Caco-2 (cell line): ENCODE measurements around the gene KATNAL2. TPM values are rescaled to one million over a fixed set of nuclear protein-coding genes. Genes with fewer than 3 reads are reported as not detected.

ENCODE experiments used
- BruUV-seq: library from RNA; stranded (reverse); fragments of 400-500 nt; replicated peaks from 2 replicates; lab custom pipeline; 2021; lab: Mats Ljungman, UMichigan
- CTCF ChIA-PET: fragments of 300-600 bp; sonication (Branson Sonifier 250); formaldehyde crosslinking; loops from one replicate; lab custom pipeline; 2022; ENCODE audit warnings: antibody characterized with exemption; lab: Charles Lee
- POLR2A ChIA-PET: fragments of 300-600 bp; sonication (Branson Sonifier 250); formaldehyde crosslinking; loops from one replicate; lab custom pipeline; 2022; ENCODE audit warnings: antibody characterized with exemption; lab: Charles Lee
- DNase-seq, 2 experiments: peaks; one replicate each; pipeline versions ENCODE4 v3.0.0 to v3.0.0-alpha.2; 2020 to 2022
- H3K27me3 ChIP-seq: replicated peaks from 2 replicates; pipeline ENCODE4 v1.6.0; 2011; ENCODE audit warnings: low read length; ENCODE audit not compliant: control insufficient read depth, insufficient read depth
- H3K36me3 ChIP-seq: 2 replicates; pipeline ENCODE4 v1.5.1; 2011; ENCODE audit warnings: low read length; ENCODE audit not compliant: control insufficient read depth, insufficient read depth
- H3K4me1 ChIP-seq: fragments of 250-450 bp; sonication (Bioruptor Pico); 2 replicates; pipeline ENCODE4 v1.5.1; 2020; ENCODE audit warnings: mild to moderate bottlenecking
- H3K4me3 ChIP-seq: 2 replicates; pipeline ENCODE4 v1.5.1; 2011; ENCODE audit warnings: low read depth, mild to moderate bottlenecking, control low read depth, low read length
- H3K9me3 ChIP-seq: fragments of 250-450 bp; sonication (Bioruptor Pico); 2 replicates; pipeline ENCODE4 v1.5.1; 2020; ENCODE audit warnings: mild to moderate bottlenecking, moderate library complexity
- H3K27ac Mint-ChIP-seq: one replicate; pipeline ENCODE4 v1.8.0; 2022; ENCODE audit warnings: mixed read lengths; ENCODE audit not compliant: unreplicated experiment
- H3K27me3 Mint-ChIP-seq: one replicate; pipeline ENCODE4 v1.8.0; 2022; ENCODE audit warnings: mixed read lengths; ENCODE audit not compliant: insufficient read depth, unreplicated experiment
- H3K36me3 Mint-ChIP-seq: one replicate; pipeline ENCODE4 v1.8.0; 2022; ENCODE audit warnings: mild to moderate bottlenecking, mixed read lengths; ENCODE audit not compliant: insufficient read depth, unreplicated experiment
- H3K4me1 Mint-ChIP-seq: one replicate; pipeline ENCODE4 v1.8.0; 2022; ENCODE audit warnings: low read depth, mixed read lengths; ENCODE audit not compliant: unreplicated experiment
- H3K4me3 Mint-ChIP-seq: one replicate; pipeline ENCODE4 v1.8.0; 2022; ENCODE audit warnings: mild to moderate bottlenecking, moderate library complexity, mixed read lengths; ENCODE audit not compliant: unreplicated experiment
- H3K9me3 Mint-ChIP-seq: one replicate; pipeline ENCODE4 v1.8.0; 2022; ENCODE audit warnings: mixed read lengths; ENCODE audit not compliant: unreplicated experiment
- intact Hi-C: fragments of 100-400 bp; cut with micrococcal nuclease; formaldehyde crosslinking; loops from one replicate; pipeline ENCODE4 v1.10.0; 2022; ENCODE audit not compliant: unreplicated experiment
- total RNA-seq: library from RNA; stranded (reverse); gene quantifications from 2 replicates; pipeline ENCODE4 v1.2.3, GENCODE V29; 2022
- TF ChIP-seq, protein P1 (sequence below), 2 experiments: fragments of 200-600 bp in 1 of 2; IDR thresholded peaks; 1 replicate in 1 of 2; 2 replicates in 1 of 2; pipeline versions ENCODE4 v1.5.1 to v1.8.0; 2011 to 2022; ENCODE audit warnings: antibody characterized with exemption in 1 of 2, control low read depth in 1 of 2, inconsistent platforms in 1 of 2, low read depth in 1 of 2, low read length in 1 of 2, mild to moderate bottlenecking in 1 of 2, moderate library complexity in 1 of 2; ENCODE audit not compliant: insufficient read depth in 1 of 2, severe bottlenecking in 1 of 2, unreplicated experiment in 1 of 2

KATNAL2 gene
- total RNA-seq, 1 experiment from 2014 or later, result not detected

- TF ChIP-seq, protein P1, sequence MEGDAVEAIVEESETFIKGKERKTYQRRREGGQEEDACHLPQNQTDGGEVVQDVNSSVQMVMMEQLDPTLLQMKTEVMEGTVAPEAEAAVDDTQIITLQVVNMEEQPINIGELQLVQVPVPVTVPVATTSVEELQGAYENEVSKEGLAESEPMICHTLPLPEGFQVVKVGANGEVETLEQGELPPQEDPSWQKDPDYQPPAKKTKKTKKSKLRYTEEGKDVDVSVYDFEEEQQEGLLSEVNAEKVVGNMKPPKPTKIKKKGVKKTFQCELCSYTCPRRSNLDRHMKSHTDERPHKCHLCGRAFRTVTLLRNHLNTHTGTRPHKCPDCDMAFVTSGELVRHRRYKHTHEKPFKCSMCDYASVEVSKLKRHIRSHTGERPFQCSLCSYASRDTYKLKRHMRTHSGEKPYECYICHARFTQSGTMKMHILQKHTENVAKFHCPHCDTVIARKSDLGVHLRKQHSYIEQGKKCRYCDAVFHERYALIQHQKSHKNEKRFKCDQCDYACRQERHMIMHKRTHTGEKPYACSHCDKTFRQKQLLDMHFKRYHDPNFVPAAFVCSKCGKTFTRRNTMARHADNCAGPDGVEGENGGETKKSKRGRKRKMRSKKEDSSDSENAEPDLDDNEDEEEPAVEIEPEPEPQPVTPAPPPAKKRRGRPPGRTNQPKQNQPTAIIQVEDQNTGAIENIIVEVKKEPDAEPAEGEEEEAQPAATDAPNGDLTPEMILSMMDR (IDR thresholded peaks at IDR 0.05; ENCODE audit: insufficient read depth in 1 of 2, low read depth in 1 of 2, low read length in 1 of 2, severe bottlenecking in 1 of 2, unreplicated experiment in 1 of 2), result no peak
- Mint-ChIP-seq H3K9me3 (no peaks in the 10 kb centered on the region), H3K27me3 (no peaks in the 10 kb centered on the region), H3K27ac (no peak overlapping the region), H3K4me1 (peaks cover 5% of the 10 kb centered on the region), H3K4me3 (no peak overlapping the region), H3K36me3 (no peaks in the 10 kb centered on the region)
- Histone ChIP-seq H3K4me3 (no peak overlapping the region), H3K36me3 (no peaks in the 10 kb centered on the region), H3K4me1 (no peaks in the 10 kb centered on the region), H3K9me3 (no peaks in the 10 kb centered on the region), H3K27me3 (no peaks in the 10 kb centered on the region)
- intact Hi-C loops, result no loop called here
- DNase-seq, result no peak
- ChIA-PET CTCF (no interaction called here), POLR2A (no interaction called here)
- no TSS peak for BruUV-seq
Observed at GRCh38 chr18:47143899-47144485, 226.6 kb downstream of the KATNAL2 start.

GRCh38 chr18:47146206-47146605, 228.8 kb downstream of the KATNAL2 start:
- intact Hi-C loops, result no loop called here
- DNase-seq, result no peak
- H3K9me3 ChIP-seq, result no peaks in the 10 kb centered on the region
- Mint-ChIP-seq H3K27ac (no peak overlapping the region), H3K9me3 (no peaks in the 10 kb centered on the region), H3K4me1 (peaks cover 15% of the 10 kb centered on the region), H3K27me3 (no peaks in the 10 kb centered on the region), H3K4me3 (no peak overlapping the region), H3K36me3 (peaks cover 6% of the 10 kb centered on the region)
- TF ChIP-seq, protein P1 (IDR thresholded peaks at IDR 0.05; ENCODE audit: insufficient read depth in 1 of 2, low read depth in 1 of 2, low read length in 1 of 2, severe bottlenecking in 1 of 2, unreplicated experiment in 1 of 2), result no peak
- ChIA-PET CTCF (no interaction called here), POLR2A (no interaction called here)
- no TSS peak for BruUV-seq
- no peaks in the 10 kb centered on the region for H3K36me3 ChIP-seq
- H3K27me3 ChIP-seq, result no peaks in the 10 kb centered on the region
- H3K4me3 ChIP-seq, result no peak overlapping the region
- no peaks in the 10 kb centered on the region for H3K4me1 ChIP-seq

DNA sequence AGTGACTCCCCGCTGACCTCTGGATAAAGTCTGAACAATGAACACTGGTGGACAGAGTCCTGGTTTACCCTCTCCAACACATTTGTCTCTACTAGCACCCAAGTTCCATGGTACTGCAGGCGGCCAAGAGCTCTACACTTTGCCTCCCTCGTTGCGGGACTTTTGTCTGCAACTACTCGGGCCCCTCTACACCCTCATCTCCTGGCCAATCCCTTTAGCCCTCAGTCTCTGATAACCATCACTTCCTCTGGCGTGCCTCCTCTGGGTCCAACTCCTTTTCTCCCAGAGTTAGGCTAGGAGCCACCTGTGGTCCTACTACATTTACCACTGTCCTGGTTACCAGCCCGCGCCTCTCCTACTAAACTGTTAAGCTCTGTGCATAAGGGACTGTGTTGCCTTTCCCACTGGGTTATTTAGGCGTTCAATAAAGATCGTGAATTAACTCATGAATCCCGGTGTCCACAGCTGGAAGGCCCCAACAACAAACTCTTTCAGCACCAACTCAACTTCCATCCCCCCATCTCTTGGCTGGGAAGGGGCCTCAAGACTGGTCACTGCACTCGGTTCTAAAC, 232.1 kb downstream of the KATNAL2 start:
- H3K27me3 ChIP-seq, result no peaks in the 10 kb centered on the region
- Mint-ChIP-seq H3K4me1 (peaks cover 21% of the 10 kb centered on the region), H3K27me3 (no peaks in the 10 kb centered on the region), H3K9me3 (no peaks in the 10 kb centered on the region), H3K27ac (peak overlapping the region; percentile 92), H3K4me3 (peak overlapping the region; percentile 83), H3K36me3 (peaks cover 6% of the 10 kb centered on the region)
- H3K36me3 ChIP-seq, result no peaks in the 10 kb centered on the region
- no peaks in the 10 kb centered on the region for H3K9me3 ChIP-seq
- H3K4me3 ChIP-seq, result peak overlapping the region; percentile 69
- TF ChIP-seq, protein P1 (IDR thresholded peaks at IDR 0.05; ENCODE audit: insufficient read depth in 1 of 2, low read depth in 1 of 2, low read length in 1 of 2, severe bottlenecking in 1 of 2, unreplicated experiment in 1 of 2), result no peak
- TSS peak; percentile 34 for BruUV-seq
- DNase-seq, result peak in 1 of 2 experiments; percentile 1
- ChIA-PET CTCF (no interaction called here), POLR2A (no interaction called here)
- no peaks in the 10 kb centered on the region for H3K4me1 ChIP-seq
- intact Hi-C loops, result loop anchor here (1.0 kb wide), 1 partner anchor 27 kb away; the partner anchor contains the start of gene IER3IP1
